SK-N-SH treated with all-trans-retinoic acid at 6 μM for 48 hours (cell line): ENCODE results near the gene DCXR.

Experiments used
- ATAC-seq: fragments of 200-7000 bp; cut with Tn5 transposase; 3 replicates; pipeline ENCODE4 v1.9.1; 2020; ENCODE audit warnings: mild to moderate bottlenecking, moderate library complexity
- ARNTL ChIP-seq: fragments of 450-650 bp; formaldehyde crosslinking; IDR thresholded peaks from 2 replicates; pipeline ENCODE4 v1.5.0; 2020; ENCODE audit warnings: low read depth, mild to moderate bottlenecking, moderate library complexity, borderline replicate concordance
- CREB5 ChIP-seq: fragments of 250-450 bp; sonication (Bioruptor Pico); IDR thresholded peaks from 2 replicates; pipeline ENCODE4 v1.5.1; 2020; ENCODE audit warnings: low read depth, mild to moderate bottlenecking, moderate library complexity
- CSDC2 ChIP-seq: fragments of 250-450 bp; sonication (Bioruptor Pico); IDR thresholded peaks from 2 replicates; pipeline ENCODE4 v1.5.0; 2020; ENCODE audit warnings: mild to moderate bottlenecking, moderate library complexity
- CSRNP3 ChIP-seq: fragments of 250-450 bp; sonication (Bioruptor Pico); IDR thresholded peaks from 2 replicates; pipeline ENCODE4 v1.5.1; 2021; ENCODE audit warnings: mild to moderate bottlenecking, moderate library complexity
- GLIS3 ChIP-seq: fragments of 250-450 bp; sonication (Bioruptor Pico); IDR thresholded peaks from 2 replicates; pipeline ENCODE4 v1.5.0; 2020; ENCODE audit warnings: mild to moderate bottlenecking, moderate library complexity
- ISL1 ChIP-seq: fragments of 250-450 bp; sonication (Bioruptor Pico); IDR thresholded peaks from 2 replicates; pipeline ENCODE4 v2.1.2; 2022; ENCODE audit warnings: mild to moderate bottlenecking, moderate library complexity
- PATZ1 ChIP-seq: fragments of 250-450 bp; sonication (Bioruptor Pico); IDR thresholded peaks from 2 replicates; pipeline ENCODE4 v1.8.0; 2020; ENCODE audit warnings: mild to moderate bottlenecking, moderate library complexity, borderline replicate concordance
- POU6F1 ChIP-seq: fragments of 250-450 bp; sonication (Bioruptor Pico); IDR thresholded peaks from 2 replicates; pipeline ENCODE4 v1.8.0; 2021; ENCODE audit warnings: low read depth, mild to moderate bottlenecking, moderate library complexity, borderline replicate concordance
- PPARA ChIP-seq: fragments of 250-450 bp; sonication (Bioruptor Pico); IDR thresholded peaks from 2 replicates; pipeline ENCODE4 v1.5.0; 2020; ENCODE audit warnings: mild to moderate bottlenecking, borderline replicate concordance
- RARB ChIP-seq: fragments of 250-450 bp; sonication (Bioruptor Pico); IDR thresholded peaks from 2 replicates; pipeline ENCODE4 v1.8.0; 2021; ENCODE audit warnings: mild to moderate bottlenecking, moderate library complexity
- SNAI2 ChIP-seq: fragments of 250-450 bp; sonication (Bioruptor Pico); IDR thresholded peaks from 2 replicates; pipeline ENCODE4 v1.5.0; 2020; ENCODE audit warnings: mild to moderate bottlenecking, moderate library complexity
- TCF4 ChIP-seq: fragments of 250-450 bp; sonication (Bioruptor Pico); IDR thresholded peaks from 2 replicates; pipeline ENCODE4 v1.8.0; 2021; ENCODE audit warnings: mild to moderate bottlenecking, moderate library complexity, borderline replicate concordance
- TSHZ2 ChIP-seq: fragments of 250-450 bp; sonication (Bioruptor Pico); IDR thresholded peaks from 2 replicates; pipeline ENCODE4 v1.5.0; 2020; ENCODE audit warnings: mild to moderate bottlenecking, moderate library complexity
- ZFP3 ChIP-seq: fragments of 250-450 bp; sonication (Bioruptor Pico); IDR thresholded peaks from 2 replicates; pipeline ENCODE4 v1.5.0; 2020; ENCODE audit warnings: mild to moderate bottlenecking, moderate library complexity
- ZFP30 ChIP-seq: fragments of 450-650 bp; formaldehyde crosslinking; IDR thresholded peaks from 2 replicates; pipeline ENCODE4 v1.5.0; 2022; ENCODE audit warnings: mild to moderate bottlenecking, moderate library complexity
- ZNF565 ChIP-seq: fragments of 450-650 bp; formaldehyde crosslinking; conservative IDR thresholded peaks from 2 replicates; pipeline ENCODE4 v1.5.0; 2020; ENCODE audit warnings: low read depth, mild to moderate bottlenecking, moderate library complexity
- ZNF70 ChIP-seq: fragments of 450-650 bp; formaldehyde crosslinking; IDR thresholded peaks from 2 replicates; pipeline ENCODE4 v1.5.0; 2020; ENCODE audit warnings: mild to moderate bottlenecking, moderate library complexity
- ZNF8 ChIP-seq: fragments of 450-650 bp; formaldehyde crosslinking; IDR thresholded peaks from 2 replicates; pipeline ENCODE4 v1.5.0; 2020; ENCODE audit warnings: mild to moderate bottlenecking, moderate library complexity

The DCXR gene

GRCh38 chr17:81998212-81998611 is 39.3 kb downstream of the DCXR start:
- ATAC-seq = no peak
- no peak for TF ChIP-seq POU6F1
- no peak for TF ChIP-seq CSRNP3 (CRISPR knock-in tag)
- no peak for TF ChIP-seq CSDC2 (CRISPR knock-in tag)
- no peak for TF ChIP-seq GLIS3
- no peak for TF ChIP-seq ZFP3 (CRISPR knock-in tag)
- no peak for TF ChIP-seq TCF4 (CRISPR knock-in tag)
- no peak for TF ChIP-seq SNAI2 (CRISPR knock-in tag)
- TF ChIP-seq ARNTL = no peak
- TF ChIP-seq TSHZ2 (CRISPR knock-in tag) = no peak
- no peak for TF ChIP-seq PPARA (CRISPR knock-in tag)
- TF ChIP-seq ISL1 = no peak
- no peak for TF ChIP-seq CREB5
- TF ChIP-seq RARB = no peak
- no peak for TF ChIP-seq ZFP30 (CRISPR knock-in tag)

- no peak for ATAC-seq
Observed at GRCh38 chr17:81996757-81997441, 40.6 kb downstream of the DCXR start.

More at GRCh38 chr17:81996757-81997441, 40.6 kb downstream of the DCXR start:
- no peak for TF ChIP-seq TCF4 (CRISPR knock-in tag)
- TF ChIP-seq ZNF8 (CRISPR knock-in tag) = no peak
- no peak for TF ChIP-seq POU6F1
- no peak for TF ChIP-seq ZNF70 (CRISPR knock-in tag)
- TF ChIP-seq PPARA (CRISPR knock-in tag) = no peak
- no peak for TF ChIP-seq ISL1
- TF ChIP-seq ZFP3 (CRISPR knock-in tag) = no peak
- TF ChIP-seq ZNF565 (CRISPR knock-in tag) = no peak
- no peak for TF ChIP-seq PATZ1
- no peak for TF ChIP-seq CREB5
- no peak for TF ChIP-seq TSHZ2 (CRISPR knock-in tag)
